ENCODE measurements around the gene FOXK2.

DNA sequence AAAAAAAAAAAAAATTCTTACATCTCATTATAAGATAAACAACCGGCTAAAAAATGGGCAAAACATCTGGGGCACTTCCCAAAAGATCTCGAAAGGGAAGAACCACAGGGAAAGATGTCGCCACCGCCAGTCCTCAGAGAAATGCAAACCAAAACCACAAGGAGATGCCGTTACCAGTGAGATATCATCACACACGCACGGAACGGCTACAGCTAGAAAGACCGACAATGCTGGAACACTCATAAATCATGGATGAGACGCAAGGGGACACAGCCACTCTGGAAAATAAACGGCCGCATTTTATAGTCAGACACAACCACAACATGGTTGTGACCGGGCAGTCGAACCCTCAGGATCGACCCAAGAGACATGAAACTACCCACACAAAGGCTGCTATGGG lies 104.2 kb downstream of the FOXK2 start:
- TF ChIP-seq, protein P1, sequence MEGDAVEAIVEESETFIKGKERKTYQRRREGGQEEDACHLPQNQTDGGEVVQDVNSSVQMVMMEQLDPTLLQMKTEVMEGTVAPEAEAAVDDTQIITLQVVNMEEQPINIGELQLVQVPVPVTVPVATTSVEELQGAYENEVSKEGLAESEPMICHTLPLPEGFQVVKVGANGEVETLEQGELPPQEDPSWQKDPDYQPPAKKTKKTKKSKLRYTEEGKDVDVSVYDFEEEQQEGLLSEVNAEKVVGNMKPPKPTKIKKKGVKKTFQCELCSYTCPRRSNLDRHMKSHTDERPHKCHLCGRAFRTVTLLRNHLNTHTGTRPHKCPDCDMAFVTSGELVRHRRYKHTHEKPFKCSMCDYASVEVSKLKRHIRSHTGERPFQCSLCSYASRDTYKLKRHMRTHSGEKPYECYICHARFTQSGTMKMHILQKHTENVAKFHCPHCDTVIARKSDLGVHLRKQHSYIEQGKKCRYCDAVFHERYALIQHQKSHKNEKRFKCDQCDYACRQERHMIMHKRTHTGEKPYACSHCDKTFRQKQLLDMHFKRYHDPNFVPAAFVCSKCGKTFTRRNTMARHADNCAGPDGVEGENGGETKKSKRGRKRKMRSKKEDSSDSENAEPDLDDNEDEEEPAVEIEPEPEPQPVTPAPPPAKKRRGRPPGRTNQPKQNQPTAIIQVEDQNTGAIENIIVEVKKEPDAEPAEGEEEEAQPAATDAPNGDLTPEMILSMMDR (IDR thresholded peaks at IDR 0.05) = no peak
- TF ChIP-seq EP300 (IDR thresholded peaks at IDR 0.05) (no peak), POLR2AphosphoS5 (IDR thresholded peaks at IDR 0.05) (no peak), POLR2A (IDR thresholded peaks at IDR 0.05; ENCODE audit: low read depth) (no peak)

All from esophagus muscularis mucosa (tissue), 4 donors.